GM19035 (cell line): ENCODE results near the gene ABLIM2.

Experiments used
- ATAC-seq: cut with Tn5 transposase; IDR thresholded peaks from one replicate; pipeline ENCODE4 v1.9.1; 2021; ENCODE audit not compliant: unreplicated experiment

The ABLIM2 gene

DNA sequence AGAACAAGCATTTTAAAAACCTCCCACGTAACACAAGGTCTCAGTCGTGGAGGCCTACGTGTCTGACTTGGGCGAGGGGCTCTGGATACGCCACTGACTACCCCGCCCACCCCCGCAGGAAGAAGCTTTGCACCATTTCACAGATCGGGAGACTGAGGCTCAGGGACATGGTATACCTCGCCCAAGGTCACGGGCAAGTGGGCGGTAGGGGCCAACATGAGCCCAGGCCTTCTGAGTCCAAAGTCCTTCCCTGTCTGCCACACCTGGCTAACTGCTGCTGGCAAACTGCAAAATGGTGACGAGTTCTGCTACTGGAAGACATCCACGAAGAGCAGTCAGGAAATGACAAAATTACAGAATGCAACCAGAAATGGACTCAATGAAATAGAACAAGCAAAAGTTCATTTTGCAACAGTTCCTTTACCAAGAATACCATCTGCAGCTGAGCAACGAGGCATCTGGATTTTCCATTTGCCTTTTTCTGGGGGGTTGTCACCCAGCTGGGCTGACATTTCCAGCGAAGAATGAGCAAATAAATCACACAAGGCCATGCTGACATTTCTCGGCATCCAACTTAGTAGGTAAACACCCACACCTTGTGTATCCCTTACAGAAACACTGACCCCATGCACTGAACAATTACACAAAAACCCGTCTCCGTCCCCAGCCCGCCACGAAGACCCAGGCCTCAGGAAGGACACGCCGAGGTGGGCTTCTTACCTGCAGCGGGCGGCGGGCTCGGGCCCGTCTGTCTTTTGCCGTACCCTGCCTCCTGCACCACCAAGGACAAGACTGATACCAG is 148.7 kb downstream of the ABLIM2 start:
- ATAC-seq, result no peak

DNA sequence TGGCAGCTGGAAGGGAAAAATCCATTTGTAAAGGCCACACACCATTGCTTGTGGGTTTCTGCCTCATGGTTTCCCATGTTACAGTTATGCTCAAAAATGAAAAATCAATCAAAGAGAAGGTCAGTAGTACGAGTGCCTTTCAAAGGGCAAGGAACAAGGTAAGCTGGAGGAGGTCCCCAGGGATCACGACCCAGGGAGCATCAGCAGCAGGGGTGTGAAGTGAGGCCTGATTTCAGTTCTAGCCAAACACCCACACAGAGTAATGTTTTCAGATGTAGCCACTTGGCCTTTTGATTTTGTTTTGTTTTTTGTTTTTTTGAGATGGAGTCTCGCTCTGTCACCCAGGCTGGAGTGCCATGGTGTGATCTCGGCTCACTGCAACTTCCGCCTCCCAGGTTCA is 149.5 kb downstream of the ABLIM2 start:
- ATAC-seq, result no peak

DNA sequence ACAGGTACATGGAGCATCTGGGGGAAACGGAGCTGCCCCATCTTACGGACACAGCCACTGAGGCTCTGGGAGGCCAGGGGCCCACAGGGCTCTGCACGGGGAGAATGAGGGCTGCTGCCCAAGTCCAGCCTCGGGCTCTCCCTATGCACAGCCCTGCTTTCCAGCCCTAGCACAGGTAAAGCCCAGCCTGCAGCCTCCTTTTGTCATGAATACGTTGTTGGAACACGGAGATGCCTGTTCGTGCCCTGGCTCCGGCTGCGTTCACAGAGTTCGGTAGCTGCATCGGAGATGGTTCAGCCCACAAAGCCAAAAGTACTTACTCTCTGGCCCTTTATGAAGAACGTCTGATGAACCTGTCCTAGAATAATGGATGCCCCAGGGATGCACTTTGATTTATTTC is 150.2 kb downstream of the ABLIM2 start:
- no peak for ATAC-seq

DNA sequence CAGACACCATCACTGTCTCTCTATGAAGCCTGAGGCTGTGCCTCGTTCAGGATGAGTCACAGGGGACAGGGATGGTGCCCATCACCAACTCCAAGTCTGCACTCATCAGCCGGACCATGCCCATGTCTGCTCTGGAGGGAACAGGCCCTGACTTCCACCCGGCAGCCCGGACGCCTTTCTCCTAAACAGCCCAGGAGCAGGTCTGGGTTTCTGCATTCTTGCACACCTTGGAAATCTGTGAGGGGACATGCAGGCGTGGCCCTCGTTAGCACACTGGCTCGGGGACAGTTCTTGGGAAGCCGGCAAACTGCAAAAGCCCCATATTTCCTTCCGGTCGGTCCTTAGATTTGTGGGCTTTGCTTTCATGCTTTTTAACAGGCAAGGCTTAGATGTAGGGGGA is 151.0 kb downstream of the ABLIM2 start:
- no peak for ATAC-seq

DNA sequence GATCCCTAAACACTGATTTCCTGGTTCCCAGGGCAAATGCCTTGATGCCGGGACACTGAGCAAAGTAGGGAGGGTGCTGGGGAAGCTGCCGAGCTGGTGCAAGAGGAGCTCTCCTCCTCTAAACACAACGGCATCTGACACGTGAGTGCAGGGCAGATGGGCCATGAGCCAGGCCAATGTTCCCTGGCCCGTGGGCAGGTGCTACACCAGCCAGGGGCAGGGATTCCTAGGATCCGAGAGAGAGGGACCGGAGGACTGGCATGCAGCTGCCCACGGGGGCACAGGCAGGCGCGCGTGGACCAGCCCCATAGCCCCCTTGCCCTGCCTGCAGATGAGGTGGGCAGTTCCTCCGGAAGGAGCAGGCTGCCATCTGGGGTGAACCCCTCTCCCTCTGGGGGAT is 152.1 kb downstream of the ABLIM2 start:
- no peak for ATAC-seq

DNA sequence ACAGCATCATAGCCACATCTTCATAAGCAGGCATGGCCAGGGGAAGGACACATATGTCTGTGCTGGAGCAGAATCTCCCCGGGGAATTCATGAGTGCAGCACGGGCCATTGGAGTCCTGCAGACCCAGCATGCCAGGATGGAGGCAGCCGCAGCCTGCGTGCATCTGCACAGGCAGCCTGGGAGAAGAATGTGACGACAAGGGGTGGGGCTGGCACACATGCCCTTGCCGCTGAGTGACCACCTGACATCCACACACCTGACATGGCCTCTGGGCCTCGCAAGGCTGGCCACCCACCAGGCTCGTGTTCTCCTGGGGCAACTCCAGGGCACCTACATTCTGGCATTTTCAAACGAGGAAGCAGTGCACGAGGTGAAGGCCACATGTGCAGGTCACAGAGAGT is 152.8 kb downstream of the ABLIM2 start:
- ATAC-seq, result no peak

DNA sequence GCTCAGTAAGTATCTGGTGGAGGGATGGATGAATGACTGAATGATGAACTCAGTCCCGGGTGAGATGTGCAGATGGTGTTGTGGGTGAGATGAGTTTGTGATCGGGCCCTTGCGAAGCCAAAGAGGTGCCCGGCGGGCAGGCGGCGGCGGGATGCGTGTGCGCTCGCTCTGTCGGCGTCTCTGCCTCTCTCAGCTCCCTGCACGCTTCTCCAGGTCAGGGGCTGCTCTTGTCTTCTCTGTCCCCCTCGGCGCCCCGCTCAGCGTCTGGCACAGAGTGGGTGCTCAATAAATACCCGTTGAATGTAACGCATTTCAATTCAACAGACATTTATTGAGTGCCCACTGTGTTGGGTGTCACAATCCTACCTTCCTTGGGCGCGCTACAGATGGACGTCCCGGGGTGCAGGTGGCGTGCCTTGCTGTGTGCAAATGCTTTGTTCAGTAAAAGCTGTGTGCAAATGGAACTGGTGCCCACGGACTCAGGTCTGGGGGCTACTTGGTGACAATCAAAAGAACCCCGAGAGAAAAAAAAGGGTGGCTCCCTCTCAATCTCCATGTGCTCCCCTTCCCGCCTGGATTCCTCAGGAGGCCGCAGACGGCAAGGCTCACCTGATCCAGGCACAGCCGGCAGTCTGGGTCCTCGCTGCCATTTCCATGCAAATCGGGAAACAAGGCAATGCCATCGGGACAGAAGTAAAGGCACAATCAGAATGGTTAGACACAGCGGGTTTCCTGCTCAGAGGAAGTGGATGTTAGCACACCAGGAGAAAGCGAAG is 153.4 kb downstream of the ABLIM2 start:
- ATAC-seq, result no peak

DNA sequence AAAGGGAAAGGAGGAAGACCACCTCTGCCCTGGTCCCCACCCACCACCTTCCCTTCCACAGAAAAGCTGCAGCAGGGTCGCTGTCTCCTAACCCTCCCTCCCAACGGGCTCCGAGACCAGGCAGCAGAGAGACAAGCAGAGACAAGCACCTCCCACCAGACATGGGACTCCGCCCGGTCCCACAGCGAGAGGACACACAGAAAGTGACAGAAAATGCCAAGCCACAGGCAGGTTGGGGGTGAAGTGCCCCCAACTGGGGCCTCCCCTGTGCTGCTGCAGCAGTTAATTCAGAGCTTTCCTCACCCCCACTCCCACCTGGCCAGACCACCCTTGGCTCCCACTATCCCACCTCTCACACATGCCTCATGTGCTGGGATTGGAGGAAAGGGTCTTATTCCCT is 154.5 kb downstream of the ABLIM2 start:
- no peak for ATAC-seq

DNA sequence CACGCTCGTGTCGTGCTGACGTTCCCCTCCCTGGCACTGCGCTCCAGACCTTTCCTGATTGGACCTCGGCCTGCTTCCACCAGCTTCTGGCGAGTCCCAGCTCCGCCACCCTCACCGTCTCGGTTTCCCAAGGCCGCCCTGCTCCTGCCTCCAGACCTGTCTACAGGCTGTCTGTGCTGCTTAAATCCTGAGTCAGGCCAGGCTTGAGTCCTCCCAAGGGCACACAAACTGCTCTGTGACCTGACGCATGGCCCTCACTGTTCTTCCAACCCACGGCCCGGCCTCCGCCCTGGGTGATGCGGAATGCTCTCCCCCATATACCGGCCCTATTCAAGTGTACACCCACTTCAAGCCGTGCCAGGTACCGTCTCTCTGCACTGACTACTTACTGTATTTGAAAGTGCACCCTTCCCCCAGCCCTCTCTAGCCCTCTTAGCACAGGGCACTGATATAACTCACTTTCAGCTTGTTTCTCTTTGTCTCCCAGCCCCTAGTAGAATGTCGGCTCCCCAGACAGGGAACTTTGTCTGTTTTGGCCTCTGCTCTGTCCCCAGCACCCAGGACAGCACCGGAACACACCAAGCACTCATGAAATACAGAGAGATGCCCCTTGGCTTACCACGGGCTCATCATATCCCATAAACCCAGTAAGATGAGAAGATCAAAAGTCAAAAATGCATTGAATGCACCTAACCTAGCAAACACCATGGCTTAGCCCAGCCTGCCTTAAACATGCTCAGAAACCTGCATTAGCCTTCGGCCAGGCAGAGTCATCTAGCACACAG is 155.9 kb downstream of the ABLIM2 start:
- no peak for ATAC-seq

DNA sequence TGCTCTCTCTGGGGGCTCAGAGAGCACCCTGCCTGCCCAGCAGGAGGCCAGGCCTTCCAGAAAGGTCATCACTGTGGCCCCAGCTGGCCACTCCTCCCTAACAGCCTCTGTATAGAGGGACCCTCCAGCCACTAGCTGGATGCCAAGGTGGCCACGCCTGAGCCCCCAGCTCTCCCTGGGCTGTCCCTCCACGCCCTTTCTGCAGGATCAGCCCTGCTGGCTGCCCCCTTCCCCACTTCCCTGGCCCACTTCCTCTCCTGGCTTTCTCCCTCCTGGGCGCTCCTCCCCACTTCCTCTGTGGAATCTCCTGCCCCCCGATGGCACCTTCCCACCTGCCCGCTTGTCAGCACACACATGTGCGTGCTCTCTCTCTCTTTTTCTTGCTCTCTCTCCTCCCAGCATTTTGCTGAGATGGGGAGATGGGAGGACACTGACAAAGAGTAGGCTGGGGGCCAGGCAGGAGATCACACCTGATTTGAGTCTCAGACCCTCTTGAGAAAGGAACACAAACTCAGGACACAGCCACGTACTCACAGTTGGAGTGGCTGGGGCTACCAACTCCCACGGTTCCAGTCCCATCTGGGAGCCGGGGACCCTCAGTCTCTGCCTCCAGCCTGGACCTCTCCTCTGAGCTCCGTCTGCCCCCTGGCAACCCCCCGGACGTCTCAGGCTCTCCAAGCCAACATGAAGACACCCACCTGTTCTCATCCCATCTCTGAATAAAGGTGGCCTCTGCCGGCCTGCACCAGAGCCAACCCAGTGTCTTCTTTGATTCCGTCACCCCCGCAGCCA is 156.9 kb downstream of the ABLIM2 start:
- no peak for ATAC-seq

DNA sequence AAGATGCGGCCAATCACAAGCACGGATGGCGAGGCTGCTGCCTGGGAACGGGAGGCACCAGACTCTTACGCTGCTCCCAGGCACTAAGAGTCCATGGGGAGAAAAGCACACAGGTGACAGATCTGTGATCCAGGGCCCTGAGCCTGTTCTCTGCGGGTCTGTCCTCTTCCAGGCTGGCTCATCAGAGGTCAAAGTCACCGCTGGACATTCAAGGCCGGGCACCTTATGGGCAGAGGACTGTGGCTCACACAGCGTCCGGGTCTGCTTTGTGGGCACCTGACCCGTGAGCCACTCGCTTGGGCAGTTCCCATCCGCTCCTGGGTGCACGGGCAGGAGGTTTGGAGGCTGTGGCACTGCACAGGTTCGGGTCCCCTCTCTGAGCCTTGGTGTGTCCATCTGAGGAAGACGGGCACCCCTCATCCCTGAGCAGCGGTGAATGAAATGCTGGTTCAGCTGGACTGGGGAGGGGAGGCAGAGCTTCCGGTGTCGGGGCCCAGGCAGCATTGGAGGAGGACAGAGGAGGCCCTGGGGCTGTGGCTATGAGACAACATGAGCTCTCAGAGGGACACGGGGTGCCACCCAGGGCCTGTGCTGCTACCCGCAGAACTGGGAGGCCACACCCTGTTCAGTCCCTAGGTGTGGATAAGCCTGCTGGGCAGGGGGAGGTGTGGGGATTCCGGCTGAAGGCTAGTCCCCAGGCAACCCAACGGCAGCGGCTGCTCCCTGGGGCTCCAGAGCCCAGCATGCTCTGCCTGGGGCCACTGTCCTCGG is 157.7 kb downstream of the ABLIM2 start:
- ATAC-seq, result no peak

DNA sequence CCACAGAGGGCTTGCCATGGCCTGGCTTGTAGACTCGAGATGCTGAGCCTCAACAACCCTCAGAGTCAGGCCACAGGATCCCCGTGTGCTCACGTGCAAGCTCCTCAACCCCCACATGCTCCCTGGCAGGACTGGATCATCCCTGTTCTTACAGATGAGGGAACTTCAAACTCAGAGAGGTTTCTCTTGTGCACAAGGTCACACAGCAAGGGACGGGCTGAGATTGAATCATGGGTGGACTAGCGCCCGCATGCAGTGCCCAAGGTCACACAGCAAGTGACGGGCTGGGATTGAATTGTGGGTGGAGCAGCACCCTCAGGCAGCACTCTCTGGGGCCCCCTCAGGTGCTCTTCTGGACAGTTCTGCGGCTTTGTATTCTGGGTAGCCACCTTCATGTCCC is 158.4 kb downstream of the ABLIM2 start:
- ATAC-seq, result no peak

DNA sequence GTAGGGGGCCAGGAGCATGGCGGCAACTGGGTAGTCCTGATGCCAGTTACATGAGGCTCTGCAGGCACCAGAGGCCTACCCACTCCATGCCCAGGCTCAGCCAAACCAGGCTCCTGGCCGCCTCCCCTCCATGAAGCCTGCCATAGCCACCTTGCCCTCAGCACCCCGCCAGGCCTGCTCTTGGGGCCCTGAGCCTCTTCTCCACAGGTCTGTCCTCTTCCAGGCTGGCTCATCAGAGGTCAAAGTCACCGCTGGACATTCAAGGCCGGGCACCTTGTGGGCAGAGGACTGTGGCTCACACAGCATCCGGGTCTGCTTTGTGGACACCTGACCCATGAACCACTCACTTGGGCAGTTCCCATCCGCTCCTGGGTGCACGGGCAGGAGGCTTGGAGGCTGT is 158.9 kb downstream of the ABLIM2 start:
- no peak for ATAC-seq

DNA sequence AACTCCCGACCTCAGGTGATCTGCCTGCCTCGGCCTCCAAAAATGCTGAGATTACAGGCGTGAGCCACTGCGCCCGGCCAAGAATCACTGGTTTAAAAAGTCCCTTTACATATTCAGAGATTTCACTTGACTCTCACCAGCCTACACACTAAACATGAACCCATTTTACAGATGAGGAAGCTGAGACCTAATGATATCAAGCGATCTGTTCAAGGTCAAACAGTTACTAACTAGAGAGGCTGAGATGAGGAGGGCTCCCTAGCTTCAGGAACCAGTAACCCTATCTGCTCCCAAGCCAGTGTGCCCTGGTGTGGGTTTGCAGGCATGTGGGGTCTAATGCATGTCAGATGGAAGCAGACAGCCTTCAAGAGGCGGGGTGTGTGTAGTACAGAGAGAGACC is 159.3 kb downstream of the ABLIM2 start:
- no peak for ATAC-seq

DNA sequence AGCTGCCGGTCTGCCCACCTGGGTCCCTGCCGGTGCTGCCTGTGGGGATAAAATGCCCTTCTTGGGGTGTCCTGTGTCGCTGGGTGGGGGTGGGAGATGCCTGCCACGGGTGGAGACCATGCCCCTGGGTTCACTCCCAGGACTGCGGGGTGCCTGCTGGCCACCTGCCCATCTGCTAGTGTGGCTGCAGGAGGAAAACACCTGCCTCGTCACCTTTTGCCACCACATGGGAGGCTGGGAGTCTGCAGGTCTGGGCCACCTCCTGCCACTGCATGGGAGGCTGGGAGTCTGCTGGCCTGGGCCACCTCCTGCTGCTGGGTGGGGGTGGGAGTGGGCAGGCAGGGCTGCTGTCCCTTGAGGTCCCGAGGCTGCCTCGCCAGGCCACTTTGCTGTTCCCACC is 160.2 kb downstream of the ABLIM2 start:
- no peak for ATAC-seq

DNA sequence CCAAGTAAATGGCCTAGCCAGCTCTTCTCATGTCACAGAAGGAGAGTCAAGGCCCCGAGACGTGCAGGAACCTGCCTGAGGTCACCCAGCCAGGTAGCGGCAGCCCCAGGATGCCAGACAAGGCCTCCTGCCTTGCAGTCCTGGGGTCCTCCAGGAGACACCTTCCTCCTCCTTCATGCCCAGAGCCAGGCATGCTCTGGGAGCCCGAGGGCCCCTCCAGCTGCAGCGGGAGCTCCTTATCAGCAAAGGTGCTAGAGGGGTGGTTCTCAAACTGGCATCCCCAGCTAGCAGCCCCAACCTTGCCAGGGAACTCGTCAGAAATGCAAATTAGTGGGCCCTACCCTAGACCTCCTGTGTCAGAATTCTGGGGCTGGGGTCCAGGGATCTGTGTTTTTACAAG is 162.7 kb downstream of the ABLIM2 start:
- no peak for ATAC-seq

DNA sequence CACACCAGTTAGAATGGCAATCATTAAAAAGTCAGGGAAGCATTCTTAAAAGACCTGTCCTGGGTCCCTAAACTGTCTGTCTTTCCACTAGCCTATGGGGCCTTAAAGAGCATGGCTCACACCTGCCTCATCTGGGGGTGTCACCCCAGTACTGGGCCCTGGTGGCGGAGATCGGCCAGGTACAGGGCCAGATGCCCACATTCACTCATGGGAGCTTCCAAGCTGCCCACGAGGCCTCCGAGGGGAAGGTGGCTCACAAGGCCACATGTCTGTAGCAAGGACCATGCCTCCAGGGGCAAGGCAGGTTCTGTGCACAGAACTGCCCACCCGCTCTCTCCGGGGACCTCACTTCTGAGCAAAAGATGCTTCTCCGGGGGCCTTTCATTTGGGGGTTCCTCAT is 163.5 kb downstream of the ABLIM2 start:
- no peak for ATAC-seq

DNA sequence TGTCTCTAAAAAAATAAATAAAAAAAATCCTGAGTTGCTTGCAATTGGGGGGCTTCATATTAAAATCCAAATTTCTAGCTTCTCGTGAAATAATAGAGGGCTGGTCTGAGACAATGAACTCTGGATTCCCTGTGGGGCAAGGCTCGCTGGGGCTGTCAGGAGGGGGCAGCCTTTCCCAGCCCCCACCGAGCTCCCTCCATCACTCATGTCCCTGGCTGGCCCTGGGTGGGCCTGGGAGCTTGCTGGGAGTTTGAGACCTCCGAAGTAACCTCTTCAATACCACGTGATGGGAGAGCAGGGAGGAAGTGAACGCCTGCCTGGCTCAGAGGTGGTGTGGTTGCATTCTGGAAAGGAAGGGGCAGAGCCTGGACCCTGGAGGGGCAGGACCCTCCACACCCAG is 164.9 kb downstream of the ABLIM2 start:
- no peak for ATAC-seq

DNA sequence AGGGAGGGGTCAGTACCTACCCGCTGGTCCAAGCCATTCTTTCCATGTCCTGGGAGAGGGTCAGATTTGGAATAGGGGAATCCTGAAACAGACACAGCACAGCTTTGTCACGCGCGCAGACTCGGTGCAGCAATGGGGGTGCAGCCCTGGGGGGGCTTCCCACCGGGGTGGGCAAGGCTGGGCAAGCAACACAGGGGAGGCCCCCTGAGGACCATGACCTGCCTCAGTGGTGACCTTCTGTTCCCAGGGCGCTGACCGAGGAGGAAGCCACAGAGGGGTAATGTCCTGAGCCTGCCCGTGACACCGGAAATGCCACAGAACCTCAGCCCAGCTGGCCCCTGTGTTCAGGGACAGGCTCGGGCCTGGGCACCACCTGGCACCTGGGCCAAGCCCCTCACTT is 165.8 kb downstream of the ABLIM2 start:
- no peak for ATAC-seq

DNA sequence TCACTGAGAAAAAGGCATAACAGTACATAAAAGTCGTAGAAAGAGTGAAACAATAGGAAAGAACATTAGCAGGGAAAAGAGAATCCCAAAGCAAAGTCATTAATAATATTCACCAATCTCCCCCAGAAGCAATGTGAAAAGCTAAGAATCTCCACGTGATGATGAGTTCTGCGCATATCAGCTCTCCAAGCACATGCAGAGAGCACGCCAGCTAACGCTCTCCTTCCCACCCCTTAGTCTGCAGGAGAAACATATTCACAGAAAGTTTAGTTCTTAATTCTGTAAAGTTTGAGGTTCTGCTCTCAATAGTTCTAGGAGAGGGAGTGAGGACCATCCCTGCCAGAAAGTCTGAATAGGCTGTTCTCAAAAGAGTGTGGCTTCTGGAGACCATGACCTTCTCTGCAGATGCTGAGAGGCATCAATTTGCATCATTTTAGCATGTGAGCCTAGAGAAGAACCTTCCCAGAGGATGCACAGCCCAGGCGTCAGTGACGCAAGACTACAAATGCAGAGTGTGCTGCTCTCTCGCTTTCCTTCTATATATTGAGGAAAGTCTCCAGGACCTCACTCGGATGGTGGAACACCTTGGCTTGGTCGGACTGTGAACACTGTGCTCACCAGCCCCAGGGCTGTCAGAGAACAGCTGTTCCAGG is 167.7 kb downstream of the ABLIM2 start:
- no peak for ATAC-seq
